H9 (cell line): ENCODE data around the gene CEP85L. TPM values are rescaled to one million over a fixed set of nuclear protein-coding genes. Genes with fewer than 3 reads are reported as not detected.

Experiments used
- DNase-seq: peaks from one replicate; pipeline ENCODE4 v3.0.0-alpha.2; 2017
- H2AFZ ChIP-seq: one replicate; pipeline ENCODE4 v1.6.1; 2013; ENCODE audit warnings: mild to moderate bottlenecking, low read length, control low read depth, moderate library complexity
- H2AK5ac ChIP-seq: 2 replicates; pipeline ENCODE4 v1.6.1; 2013; ENCODE audit warnings: low read length, control low read depth, mixed read lengths; ENCODE audit not compliant: insufficient read length
- H2BK120ac ChIP-seq: one replicate; pipeline ENCODE4 v1.6.1; 2013; ENCODE audit warnings: low read depth, mild to moderate bottlenecking, low read length, control low read depth, inconsistent platforms; ENCODE audit not compliant: poor library complexity, severe bottlenecking
- H2BK12ac ChIP-seq: 2 replicates; pipeline ENCODE4 v1.6.1; 2013; ENCODE audit warnings: low read length, control low read depth, mixed read lengths, low read depth; ENCODE audit not compliant: insufficient read length
- H2BK15ac ChIP-seq: 2 replicates; pipeline ENCODE4 v1.6.1; 2013; ENCODE audit warnings: low read depth, low read length, control low read depth
- H2BK20ac ChIP-seq: one replicate; pipeline ENCODE4 v1.6.1; 2013; ENCODE audit warnings: low read depth, mild to moderate bottlenecking, low read length, control low read depth, inconsistent platforms; ENCODE audit not compliant: poor library complexity, severe bottlenecking
- H2BK5ac ChIP-seq: 2 replicates; pipeline ENCODE4 v1.6.1; 2013; ENCODE audit warnings: low read length, control low read depth, mixed read lengths; ENCODE audit not compliant: insufficient read length
- H3K14ac ChIP-seq: 2 replicates; pipeline ENCODE4 v1.6.1; 2013; ENCODE audit warnings: low read length, control low read depth; ENCODE audit not compliant: insufficient read depth
- H3K18ac ChIP-seq: 2 replicates; pipeline ENCODE4 v1.6.1; 2013; ENCODE audit warnings: low read depth, mild to moderate bottlenecking, mixed read lengths, low read length, control low read depth; ENCODE audit not compliant: insufficient read length
- H3K23ac ChIP-seq: 2 replicates; pipeline ENCODE4 v1.6.1; 2013; ENCODE audit warnings: low read length, control low read depth, mixed read lengths, low read depth; ENCODE audit not compliant: insufficient read length
- H3K23me2 ChIP-seq: 2 replicates; pipeline ENCODE4 v1.6.1; 2013; ENCODE audit warnings: low read depth, mild to moderate bottlenecking, mixed read lengths, low read length, control low read depth; ENCODE audit not compliant: insufficient read length, poor library complexity, severe bottlenecking
- H3K27ac ChIP-seq: 2 replicates; pipeline ENCODE4 v1.5.1; 2013; ENCODE audit warnings: low read length, control low read depth, mixed read lengths, low read depth; ENCODE audit not compliant: insufficient read length
- H3K27me3 ChIP-seq: 2 replicates; pipeline ENCODE4 v1.6.1; 2013; ENCODE audit warnings: low read length, control low read depth, inconsistent platforms; ENCODE audit not compliant: insufficient read depth
- H3K4ac ChIP-seq: 2 replicates; pipeline ENCODE4 v1.6.1; 2013; ENCODE audit warnings: low read depth, mild to moderate bottlenecking, control low read depth, inconsistent platforms, low read length, moderate library complexity
- H3K4me1 ChIP-seq: 2 replicates; pipeline ENCODE4 v1.6.1; 2013; ENCODE audit warnings: low read length, control low read depth, inconsistent platforms; ENCODE audit not compliant: insufficient read depth
- H3K4me2 ChIP-seq: 2 replicates; pipeline ENCODE4 v1.6.1; 2013; ENCODE audit warnings: low read length, control low read depth, mixed read lengths; ENCODE audit not compliant: insufficient read length, insufficient read depth
- H3K56ac ChIP-seq: 2 replicates; pipeline ENCODE4 v1.6.1; 2013; ENCODE audit warnings: low read depth, mild to moderate bottlenecking, mixed read lengths, low read length, control low read depth; ENCODE audit not compliant: insufficient read length
- H3K79me1 ChIP-seq: 2 replicates; pipeline ENCODE4 v1.6.1; 2013; ENCODE audit warnings: low read depth, mild to moderate bottlenecking, moderate library complexity, low read length, control low read depth, inconsistent platforms; ENCODE audit not compliant: insufficient read depth, poor library complexity, severe bottlenecking
- H3K79me2 ChIP-seq: 2 replicates; pipeline ENCODE4 v1.6.1; 2013; ENCODE audit warnings: low read length, control low read depth, inconsistent platforms; ENCODE audit not compliant: insufficient read depth
- H3K9ac ChIP-seq: 2 replicates; pipeline ENCODE4 v1.6.1; 2013; ENCODE audit warnings: low read length, control low read depth, mixed read lengths; ENCODE audit not compliant: insufficient read length; ENCODE audit errors: extremely low read depth
- H3K9me3 ChIP-seq: one replicate; pipeline ENCODE4 v1.6.1; 2013; ENCODE audit warnings: low read depth, low read length, inconsistent platforms; ENCODE audit not compliant: control insufficient read depth
- H3T11ph ChIP-seq: one replicate; pipeline ENCODE4 v1.6.1; 2013; ENCODE audit warnings: mild to moderate bottlenecking, low read length, control low read depth, inconsistent platforms
- H4K20me1 ChIP-seq: one replicate; pipeline ENCODE4 v1.6.1; 2013; ENCODE audit not compliant: control insufficient read depth, insufficient read length, insufficient read depth
- H4K5ac ChIP-seq: 2 replicates; pipeline ENCODE4 v1.6.1; 2013; ENCODE audit warnings: low read depth, mild to moderate bottlenecking, mixed read lengths, low read length, control low read depth; ENCODE audit not compliant: insufficient read length
- H4K8ac ChIP-seq: replicated peaks from 2 replicates; pipeline ENCODE4 v1.6.1; 2013; ENCODE audit warnings: low read length, control low read depth, mixed read lengths, low read depth; ENCODE audit not compliant: insufficient read length
- H4K91ac ChIP-seq: 2 replicates; pipeline ENCODE4 v1.6.1; 2013; ENCODE audit warnings: low read depth, mild to moderate bottlenecking, moderate library complexity, mixed read lengths, low read length, control low read depth; ENCODE audit not compliant: insufficient read length
- H3K27ac Mint-ChIP-seq, 3 experiments: 2 replicates in 2 of 3; 3 replicates in 1 of 3; pipeline ENCODE4 v1.8.0; 2020 to 2021; ENCODE audit warnings: mixed read lengths in 3 of 3, mild to moderate bottlenecking in 1 of 3, moderate library complexity in 1 of 3
- H3K27me3 Mint-ChIP-seq: 2 replicates; pipeline ENCODE4 v1.8.0; 2021; ENCODE audit warnings: low read depth, mild to moderate bottlenecking, moderate library complexity, mixed read lengths
- H3K36me3 Mint-ChIP-seq, 3 experiments: 2 replicates in 2 of 3; 3 replicates in 1 of 3; pipeline ENCODE4 v1.8.0; 2020 to 2021; ENCODE audit warnings: low read depth in 3 of 3, mixed read lengths in 3 of 3; ENCODE audit not compliant: insufficient read depth in 1 of 3
- H3K4me1 Mint-ChIP-seq, 2 experiments: 2 replicates each; pipeline ENCODE4 v1.8.0; 2020; ENCODE audit warnings: mixed read lengths in 2 of 2
- H3K4me3 Mint-ChIP-seq, 2 experiments: 2 replicates in 1 of 2; 3 replicates in 1 of 2; pipeline ENCODE4 v1.8.0; 2020 to 2021; ENCODE audit warnings: mild to moderate bottlenecking in 2 of 2, mixed read lengths in 2 of 2, moderate library complexity in 1 of 2
- H3K9me3 Mint-ChIP-seq, 2 experiments: 2 replicates in 1 of 2; 3 replicates in 1 of 2; pipeline ENCODE4 v1.8.0; 2020; ENCODE audit warnings: mild to moderate bottlenecking in 2 of 2, mixed read lengths in 2 of 2, moderate library complexity in 1 of 2
- CTCF ChIP-seq: fragments of 200-600 bp; sonication (generic); conservative IDR thresholded peaks from 3 replicates; pipeline ENCODE4 v1.8.0; 2021; ENCODE audit warnings: antibody characterized with exemption, mild to moderate bottlenecking
- WGBS: extraction: QIAGEN DNeasy Blood & Tissue Kit; methylation state at CpG from one replicate; pipeline ENCODE4 v1.1.7; 2013; ENCODE audit warnings: missing lambda C conversion rate, low lambda C conversion rate, mixed read lengths; ENCODE audit not compliant: insufficient read length; ENCODE audit errors: extremely low coverage; 5-methylcytosine and 5-hydroxymethylcytosine counted together
- total RNA-seq: library from RNA; stranded (reverse); gene quantifications from 2 replicates; pipeline ENCODE4 v1.2.1, GENCODE V29; 2021

The CEP85L gene
- total RNA-seq, 1 experiment from 2014 or later: 3.8 TPM

GRCh38 chr6:118661831-118662230 is 10.4 kb upstream of the CEP85L start:
- H3K36me3 Mint-ChIP-seq: no peaks in the 10 kb centered on the region
- Histone ChIP-seq H3K23ac (no peak overlapping the region), H2BK12ac (no peak overlapping the region), H3K9me3 (no peaks in the 10 kb centered on the region), H3K9ac (no peak overlapping the region), H2BK15ac (no peak overlapping the region), H3K79me1 (no peaks in the 10 kb centered on the region), H3K27me3 (no peaks in the 10 kb centered on the region), H3K4ac (no peak overlapping the region), H2BK20ac (no peak overlapping the region), H3K23me2 (no peaks in the 10 kb centered on the region), H2BK120ac (no peak overlapping the region), H3K56ac (no peak overlapping the region), H4K20me1 (no peaks in the 10 kb centered on the region), H2AFZ (no peak overlapping the region), H3K18ac (no peak overlapping the region), H4K91ac (no peak overlapping the region), H3K14ac (no peak overlapping the region), H4K8ac (no peak overlapping the region), H3K79me2 (no peaks in the 10 kb centered on the region), H2BK5ac (no peak overlapping the region), H3K27ac (no peak overlapping the region), H4K5ac (no peak overlapping the region), H3T11ph (no peak overlapping the region), H3K4me2 (no peak overlapping the region), H2AK5ac (no peak overlapping the region), H3K4me1 (no peaks in the 10 kb centered on the region)
- TF ChIP-seq CTCF: no peak
- no peaks in the 10 kb centered on the region for H3K9me3 Mint-ChIP-seq
- WGBS: no CpG with 5 or more reads among the region's 3 CpGs
- H3K4me1 Mint-ChIP-seq: no peaks in the 10 kb centered on the region; a peak in 1 of 4 replicates
- no peaks in the 10 kb centered on the region for H3K27me3 Mint-ChIP-seq
- no peak overlapping the region for H3K4me3 Mint-ChIP-seq
- no peak for DNase-seq
- no peak overlapping the region for H3K27ac Mint-ChIP-seq
